Mesothelial cell of epicardium (in vitro differentiated cells): ENCODE results near the gene CRISPLD2. TPM values are rescaled to one million over a fixed set of nuclear protein-coding genes. Genes with fewer than 3 reads are reported as not detected.

Source experiments
- DNase-seq, 2 experiments: peaks; one replicate each; pipeline ENCODE4 v3.0.0; 2021; ENCODE audit warnings: low spot score in 2 of 2; ENCODE audit not compliant: unreplicated experiment in 2 of 2
- H3K27ac Mint-ChIP-seq: 2 replicates; pipeline ENCODE4 v1.8.0; 2021; ENCODE audit warnings: mixed read lengths
- H3K27me3 Mint-ChIP-seq: 2 replicates; pipeline ENCODE4 v1.8.0; 2021; ENCODE audit warnings: low read depth, mixed read lengths
- H3K36me3 Mint-ChIP-seq: 2 replicates; pipeline ENCODE4 v1.8.0; 2021; ENCODE audit warnings: mixed read lengths
- H3K4me1 Mint-ChIP-seq: 2 replicates; pipeline ENCODE4 v1.8.0; 2021; ENCODE audit warnings: mixed read lengths
- H3K4me3 Mint-ChIP-seq: 2 replicates; pipeline ENCODE4 v1.8.0; 2021; ENCODE audit warnings: mild to moderate bottlenecking, moderate library complexity, mixed read lengths
- H3K9me3 Mint-ChIP-seq: 2 replicates; pipeline ENCODE4 v1.8.0; 2021; ENCODE audit warnings: mixed read lengths
- total RNA-seq: library from RNA; stranded (reverse); gene quantifications from 3 replicates; pipeline ENCODE4 v1.2.1, GENCODE V29; 2021
- TF ChIP-seq, protein P1 (sequence below): fragments of 200-600 bp; sonication (generic); IDR thresholded peaks from one replicate; pipeline ENCODE4 v1.5.0; 2021; ENCODE audit warnings: antibody characterized with exemption; ENCODE audit not compliant: unreplicated experiment

CRISPLD2 gene
- total RNA-seq, 1 donor from 2014 or later = 80.1 TPM

DNA sequence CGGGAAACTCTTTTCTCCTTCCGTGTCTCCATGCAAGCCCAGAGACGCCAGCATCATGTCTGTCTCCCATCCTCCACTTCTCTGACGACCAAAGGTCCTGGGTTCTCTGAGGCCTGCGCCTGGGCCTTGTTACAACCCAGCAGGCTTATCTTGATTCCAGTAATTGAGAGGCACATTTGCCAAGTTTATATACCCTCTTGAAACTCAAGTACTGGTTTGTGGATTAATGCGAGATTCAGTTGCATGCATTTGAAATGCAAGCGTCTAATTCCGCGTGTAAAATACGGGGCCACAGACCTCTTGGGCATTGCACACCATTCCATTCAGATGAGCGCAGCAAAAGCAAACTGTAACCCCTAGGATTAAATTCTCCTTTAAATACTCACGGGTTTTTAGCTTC, 28.7 kb upstream of the CRISPLD2 start:
- DNase-seq = no peak
- no peaks in the 10 kb centered on the region for H3K9me3 Mint-ChIP-seq
- no peaks in the 10 kb centered on the region for H3K27me3 Mint-ChIP-seq
- no peak overlapping the region for H3K4me3 Mint-ChIP-seq
- peaks cover 34% of the 10 kb centered on the region for H3K4me1 Mint-ChIP-seq
- H3K27ac Mint-ChIP-seq = no peak overlapping the region
- TF ChIP-seq, protein P1, sequence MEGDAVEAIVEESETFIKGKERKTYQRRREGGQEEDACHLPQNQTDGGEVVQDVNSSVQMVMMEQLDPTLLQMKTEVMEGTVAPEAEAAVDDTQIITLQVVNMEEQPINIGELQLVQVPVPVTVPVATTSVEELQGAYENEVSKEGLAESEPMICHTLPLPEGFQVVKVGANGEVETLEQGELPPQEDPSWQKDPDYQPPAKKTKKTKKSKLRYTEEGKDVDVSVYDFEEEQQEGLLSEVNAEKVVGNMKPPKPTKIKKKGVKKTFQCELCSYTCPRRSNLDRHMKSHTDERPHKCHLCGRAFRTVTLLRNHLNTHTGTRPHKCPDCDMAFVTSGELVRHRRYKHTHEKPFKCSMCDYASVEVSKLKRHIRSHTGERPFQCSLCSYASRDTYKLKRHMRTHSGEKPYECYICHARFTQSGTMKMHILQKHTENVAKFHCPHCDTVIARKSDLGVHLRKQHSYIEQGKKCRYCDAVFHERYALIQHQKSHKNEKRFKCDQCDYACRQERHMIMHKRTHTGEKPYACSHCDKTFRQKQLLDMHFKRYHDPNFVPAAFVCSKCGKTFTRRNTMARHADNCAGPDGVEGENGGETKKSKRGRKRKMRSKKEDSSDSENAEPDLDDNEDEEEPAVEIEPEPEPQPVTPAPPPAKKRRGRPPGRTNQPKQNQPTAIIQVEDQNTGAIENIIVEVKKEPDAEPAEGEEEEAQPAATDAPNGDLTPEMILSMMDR = no peak
- no peaks in the 10 kb centered on the region for H3K36me3 Mint-ChIP-seq

DNA sequence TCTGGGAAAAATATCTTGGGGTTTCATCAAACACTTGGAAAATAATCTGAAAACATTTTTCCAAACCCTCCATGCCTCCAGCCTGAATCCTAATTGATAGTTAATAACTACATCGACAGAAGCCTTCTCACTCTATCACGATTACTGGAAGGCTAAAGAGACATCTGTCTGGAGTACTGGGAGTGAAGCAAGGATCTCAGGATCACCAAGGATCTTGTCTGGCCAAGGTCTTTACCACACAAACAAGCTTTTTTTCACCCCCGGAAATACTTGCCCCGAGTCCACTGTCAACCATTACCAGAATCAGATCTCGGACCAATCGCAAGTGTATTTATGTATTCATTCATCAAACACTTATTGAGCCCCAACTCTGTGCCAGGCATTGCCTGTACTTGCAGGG, 28.3 kb upstream of the CRISPLD2 start:
- H3K4me3 Mint-ChIP-seq = no peak overlapping the region
- no peak overlapping the region for H3K27ac Mint-ChIP-seq
- no peaks in the 10 kb centered on the region for H3K9me3 Mint-ChIP-seq
- H3K27me3 Mint-ChIP-seq = no peaks in the 10 kb centered on the region
- TF ChIP-seq, protein P1 = no peak
- no peaks in the 10 kb centered on the region for H3K36me3 Mint-ChIP-seq
- DNase-seq = no peak
- H3K4me1 Mint-ChIP-seq = peaks cover 30% of the 10 kb centered on the region

- TF ChIP-seq, protein P1 = no peak
- no peak for DNase-seq
- Mint-ChIP-seq H3K27ac (no peak overlapping the region), H3K36me3 (peaks cover 1% of the 10 kb centered on the region), H3K27me3 (no peaks in the 10 kb centered on the region), H3K9me3 (peaks cover 3% of the 10 kb centered on the region), H3K4me3 (no peak overlapping the region), H3K4me1 (peaks cover 18% of the 10 kb centered on the region)
These were observed 25.6 kb upstream of the CRISPLD2 start for GRCh38 chr16:84794186-84794585.

DNA sequence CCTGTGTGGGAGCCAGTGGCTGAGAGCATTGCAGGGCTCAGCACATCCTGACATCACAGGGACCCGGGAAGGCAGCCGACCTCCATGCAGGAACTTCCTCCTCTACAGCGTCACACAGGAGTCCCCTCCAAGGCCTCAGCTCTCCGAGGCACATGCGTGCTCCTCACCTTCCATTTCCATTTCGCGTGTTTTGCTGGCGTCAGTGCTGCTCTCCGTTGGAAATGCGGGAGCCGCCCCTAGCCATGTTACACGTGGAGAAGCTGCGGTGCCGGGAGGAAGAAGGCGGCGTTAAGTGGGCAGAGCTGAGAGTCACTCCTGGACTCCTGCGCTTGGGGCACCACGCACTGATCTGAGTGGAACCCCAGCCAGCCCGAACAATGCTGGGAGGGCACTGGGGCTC, 25.2 kb upstream of the CRISPLD2 start:
- Mint-ChIP-seq H3K36me3 (peaks cover 1% of the 10 kb centered on the region), H3K27ac (no peak overlapping the region), H3K4me3 (no peak overlapping the region), H3K9me3 (peaks cover 6% of the 10 kb centered on the region), H3K4me1 (peaks cover 19% of the 10 kb centered on the region), H3K27me3 (no peaks in the 10 kb centered on the region)
- TF ChIP-seq, protein P1 = no peak
- DNase-seq = no peak

GRCh38 chr16:84795329-84796053, 24.3 kb upstream of the CRISPLD2 start:
- TF ChIP-seq, protein P1 = no peak
- H3K4me3 Mint-ChIP-seq = no peak overlapping the region
- H3K27me3 Mint-ChIP-seq = no peaks in the 10 kb centered on the region
- peaks cover 1% of the 10 kb centered on the region for H3K36me3 Mint-ChIP-seq
- DNase-seq = no peak
- H3K9me3 Mint-ChIP-seq = peaks cover 8% of the 10 kb centered on the region
- peaks cover 21% of the 10 kb centered on the region for H3K4me1 Mint-ChIP-seq
- H3K27ac Mint-ChIP-seq = peak overlapping the region; percentile 61
